ENCODE measurements around the gene GNAI3. TPM values are rescaled to one million over a fixed set of nuclear protein-coding genes. Genes with fewer than 3 reads are reported as not detected.

Gene GNAI3
- polyA plus RNA-seq, 3 donors, result 3.0 to 14.2 (median 10.4) TPM

- Histone ChIP-seq H3K4me3 (replicated peaks in 1 of 3; ENCODE audit: low read depth in 2 of 3, low read length in 3 of 3) (peak overlapping the region; percentile 73 to 99 (median 96)), H2AFZ (ENCODE audit: insufficient read depth, low read depth, low read length, poor library complexity, severe bottlenecking) (peak overlapping the region; percentile 88), H3K36me3 (replicated peaks in 1 of 2; ENCODE audit: control insufficient read depth in 1 of 2, insufficient read depth in 2 of 2, low read length in 2 of 2) (no peaks in the 10 kb centered on the region), H4K20me1 (ENCODE audit: insufficient read depth, low read length) (peaks cover 29% of the 10 kb centered on the region), H3K4me1 (ENCODE audit: control insufficient read depth in 1 of 2, insufficient read depth in 2 of 2, low read length in 2 of 2) (peaks cover 23 to 47% of the 10 kb centered on the region in 2 donors), H3K4me2 (replicated peaks; ENCODE audit: extremely low read depth, low read length, poor library complexity, severe bottlenecking) (peak overlapping the region; percentile 97), H3K9ac (ENCODE audit: insufficient read depth, low read length, poor library complexity, severe bottlenecking) (peak overlapping the region; percentile 97), H3K27ac (ENCODE audit: low read depth in 1 of 2, low read length in 2 of 2) (peak overlapping the region in 1 of 2 donors; percentile 99), H3K9me3 (replicated peaks in 1 of 2; ENCODE audit: control insufficient read depth in 1 of 2, insufficient read depth in 1 of 2, low read length in 2 of 2) (no peaks in the 10 kb centered on the region), H3K79me2 (ENCODE audit: insufficient read depth, low read length) (peaks cover 51% of the 10 kb centered on the region), H3K27me3 (ENCODE audit: control insufficient read depth in 2 of 2, insufficient read depth in 2 of 2, low read length in 2 of 2) (no peaks in the 10 kb centered on the region)
- Mint-ChIP-seq H3K36me3 (peaks cover 2 to 6% of the 10 kb centered on the region in 2 donors), H3K4me3 (peak overlapping the region; percentile 99 to 100), H3K4me1 (peaks cover 43% of the 10 kb centered on the region), H3K27me3 (ENCODE audit: low read depth in 3 of 3) (no peaks in the 10 kb centered on the region), H3K9me3 (peaks cover 0 to 5% (median 0%) of the 10 kb centered on the region in 7 donors), H3K27ac (peak overlapping the region; percentile 78 to 99 (median 92))
- peak; percentile 84 to 89 (median 89) for DNase-seq
- intact Hi-C loops (cut with micrococcal nuclease), result loop anchor here (2.0 to 10.0 kb wide), 5 partner anchors 76 to 438 kb away; partner anchors contain the start of gene AHCYL1 (in 2 of the 2)
- WGBS (ENCODE audit: insufficient coverage), result 46% methylated on average over 2 of the region's 5 CpGs
- TF ChIP-seq, protein P1, sequence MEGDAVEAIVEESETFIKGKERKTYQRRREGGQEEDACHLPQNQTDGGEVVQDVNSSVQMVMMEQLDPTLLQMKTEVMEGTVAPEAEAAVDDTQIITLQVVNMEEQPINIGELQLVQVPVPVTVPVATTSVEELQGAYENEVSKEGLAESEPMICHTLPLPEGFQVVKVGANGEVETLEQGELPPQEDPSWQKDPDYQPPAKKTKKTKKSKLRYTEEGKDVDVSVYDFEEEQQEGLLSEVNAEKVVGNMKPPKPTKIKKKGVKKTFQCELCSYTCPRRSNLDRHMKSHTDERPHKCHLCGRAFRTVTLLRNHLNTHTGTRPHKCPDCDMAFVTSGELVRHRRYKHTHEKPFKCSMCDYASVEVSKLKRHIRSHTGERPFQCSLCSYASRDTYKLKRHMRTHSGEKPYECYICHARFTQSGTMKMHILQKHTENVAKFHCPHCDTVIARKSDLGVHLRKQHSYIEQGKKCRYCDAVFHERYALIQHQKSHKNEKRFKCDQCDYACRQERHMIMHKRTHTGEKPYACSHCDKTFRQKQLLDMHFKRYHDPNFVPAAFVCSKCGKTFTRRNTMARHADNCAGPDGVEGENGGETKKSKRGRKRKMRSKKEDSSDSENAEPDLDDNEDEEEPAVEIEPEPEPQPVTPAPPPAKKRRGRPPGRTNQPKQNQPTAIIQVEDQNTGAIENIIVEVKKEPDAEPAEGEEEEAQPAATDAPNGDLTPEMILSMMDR (IDR thresholded peaks at IDR 0.05), result peak; percentile 90
Measured at GRCh38 chr1:109546311-109547109, 1.9 kb upstream of the GNAI3 start.

- peaks cover 40% of the 10 kb centered on the region for H4K20me1 ChIP-seq (ENCODE audit: insufficient read depth, low read length)
- no peaks in the 10 kb centered on the region for H3K9me3 ChIP-seq (replicated peaks in 1 of 2; ENCODE audit: control insufficient read depth in 1 of 2, insufficient read depth in 1 of 2, low read length in 2 of 2)
- H3K4me1 ChIP-seq (ENCODE audit: control insufficient read depth in 1 of 2, insufficient read depth in 2 of 2, low read length in 2 of 2), result peaks cover 23 to 52% of the 10 kb centered on the region in 2 donors
- Mint-ChIP-seq H3K9me3 (peaks cover 0 to 5% (median 0%) of the 10 kb centered on the region in 7 donors), H3K4me3 (peak overlapping the region; percentile 99 to 100), H3K27ac (peak overlapping the region; percentile 99 to 100 (median 100)), H3K4me1 (peaks cover 47% of the 10 kb centered on the region), H3K27me3 (ENCODE audit: low read depth in 3 of 3) (no peaks in the 10 kb centered on the region), H3K36me3 (peaks cover 2 to 9% of the 10 kb centered on the region in 2 donors)
- WGBS (ENCODE audit: insufficient coverage), result under 1% methylated on average over 20 of the region's 22 CpGs
- no peaks in the 10 kb centered on the region for H3K36me3 ChIP-seq (replicated peaks in 1 of 2; ENCODE audit: control insufficient read depth in 1 of 2, insufficient read depth in 2 of 2, low read length in 2 of 2)
- TF ChIP-seq, protein P1 (IDR thresholded peaks at IDR 0.05), result no peak
- peak overlapping the region; percentile 88 for H2AFZ ChIP-seq (ENCODE audit: insufficient read depth, low read depth, low read length, poor library complexity, severe bottlenecking)
- peak overlapping the region; percentile 97 for H3K4me2 ChIP-seq (replicated peaks; ENCODE audit: extremely low read depth, low read length, poor library complexity, severe bottlenecking)
- DNase-seq, result peak in 1 of 3 donors; percentile 31
- intact Hi-C loops (cut with micrococcal nuclease), result loop anchor here (2.0 to 10.0 kb wide), 6 partner anchors 73 to 437 kb away; partner anchors contain the start of gene AHCYL1 (in 2 of the 2)
- H3K9ac ChIP-seq (ENCODE audit: insufficient read depth, low read length, poor library complexity, severe bottlenecking), result peak overlapping the region; percentile 97
- H3K27me3 ChIP-seq (ENCODE audit: control insufficient read depth in 2 of 2, insufficient read depth in 2 of 2, low read length in 2 of 2), result no peaks in the 10 kb centered on the region
- H3K4me3 ChIP-seq (replicated peaks in 1 of 3; ENCODE audit: low read depth in 2 of 3, low read length in 3 of 3), result peak overlapping the region; percentile 73 to 99 (median 96)
- H3K79me2 ChIP-seq (ENCODE audit: insufficient read depth, low read length), result peaks cover 63% of the 10 kb centered on the region
- H3K27ac ChIP-seq (ENCODE audit: low read depth in 1 of 2, low read length in 2 of 2), result peak overlapping the region; percentile 96 to 99
Measured at GRCh38 chr1:109547463-109548320, 723 bp upstream of the GNAI3 start.
